ENCODE measurements around the gene AMT. TPM values are rescaled to one million over a fixed set of nuclear protein-coding genes. Genes with fewer than 3 reads are reported as not detected.

The AMT gene
- total and polyA plus RNA-seq, 2 of the 13 experiments (the other 11 are each of a cell fraction or from before 2014, with no cell fraction given), result 35.3 to 59.0 TPM

- TF ChIP-seq ZBTB10 (CRISPR knock-in tag; IDR thresholded peaks at IDR 0.05; ENCODE audit: borderline replicate concordance) (no peak), ZNF207 (IDR thresholded peaks at IDR 0.05; ENCODE audit: borderline replicate concordance) (no peak), ZNF292 (CRISPR knock-in tag; IDR thresholded peaks at IDR 0.05; ENCODE audit: borderline replicate concordance, low read depth) (no peak; the same call in 1 of the 2 replicates), SKI (IDR thresholded peaks at IDR 0.05; ENCODE audit: partially characterized antibody) (peak; percentile 77), THYN1 (CRISPR knock-in tag; IDR thresholded peaks at IDR 0.05; ENCODE audit: borderline replicate concordance, low read depth) (0 out of 2 replicates have a peak, but pooled peaks have one; percentile 18), IRF1 (CRISPR knock-in tag; IDR thresholded peaks at IDR 0.05; ENCODE audit: low read depth) (no peak), HNRNPH1 (optimal IDR thresholded peaks at IDR 0.05; ENCODE audit: low read depth, low read length) (no peak), MAZ (IDR thresholded peaks at IDR 0.05; ENCODE audit: borderline replicate concordance, low read depth, low read length) (no peak), MAZ (CRISPR knock-in tag; IDR thresholded peaks at IDR 0.05; ENCODE audit: low read depth) (no peak; the same call in 1 of the 2 replicates), ZNF503 (CRISPR knock-in tag; IDR thresholded peaks at IDR 0.05) (no peak), BORCS8-MEF2B (CRISPR knock-in tag; IDR thresholded peaks at IDR 0.05) (0 out of 2 replicates have a peak, but pooled peaks have one; percentile 12), HNRNPUL1 (IDR thresholded peaks at IDR 0.05; ENCODE audit: low read depth, low read length) (no peak), ZNF761 (CRISPR knock-in tag; conservative IDR thresholded peaks at IDR 0.05) (no peak), DMAP1 (CRISPR knock-in tag; IDR thresholded peaks at IDR 0.05) (peak; percentile 64), YY1 (IDR thresholded peaks at IDR 0.05; ENCODE audit: insufficient read depth, insufficient replicate concordance, low read depth, low read length) (no peak), CEBPB (IDR thresholded peaks at IDR 0.05; ENCODE audit: borderline replicate concordance, low read depth, low read length) (no peak; the same call in 1 of the 2 replicates), SIX4 (CRISPR knock-in tag; IDR thresholded peaks at IDR 0.05) (no peak), NR2F1 (CRISPR knock-in tag; IDR thresholded peaks at IDR 0.05) (peak; percentile 75 to 88), ESRRA (CRISPR knock-in tag; IDR thresholded peaks at IDR 0.05; ENCODE audit: low read depth) (peak; percentile 98), TFAP4 (IDR thresholded peaks at IDR 0.05; ENCODE audit: borderline replicate concordance, low read depth) (no peak), ZBTB7A (CRISPR knock-in tag; IDR thresholded peaks at IDR 0.05) (peak; percentile 60), POLR2AphosphoS5 (IDR thresholded peaks at IDR 0.05; ENCODE audit: low read depth, low read length) (peak; percentile 68)
These were observed at the start of gene AMT (continued) for GRCh38 chr3:49422379-49423248.

Data from HepG2 (cell line).